CD4-positive, alpha-beta T cell (primary cell): Measurements from ENCODE around the gene ZNF354B. TPM values are rescaled to one million over a fixed set of nuclear protein-coding genes. Genes with fewer than 3 reads are reported as not detected.
A peak's percentile ranks its signal among the peaks of the same experiment; 100 is the strongest.

Source experiments
- ATAC-seq: fragments of 200-7000 bp; cut with Tn5 transposase; one replicate; pipeline ENCODE4 v1.10.0; 2022; ENCODE audit warnings: mild to moderate bottlenecking; ENCODE audit not compliant: poor library complexity
- CTCF ChIA-PET: fragments of 350-600 bp; sonication (Branson Sonifier 250); formaldehyde crosslinking; loops from one replicate; lab custom pipeline; 2021; ENCODE audit warnings: antibody characterized with exemption, inconsistent platforms; lab: Charles Lee
- POLR2A ChIA-PET: fragments of 350-600 bp; sonication (Branson Sonifier 250); formaldehyde crosslinking; loops from one replicate; lab custom pipeline; 2021; ENCODE audit warnings: antibody characterized with exemption, inconsistent platforms; lab: Charles Lee
- DNase-seq, 14 experiments: peaks; one replicate each; pipeline ENCODE4 v3.0.0-alpha.2; 2013 to 2020; ENCODE audit warnings: mixed read lengths in 2 of 14
- H3K27ac ChIP-seq, 2 donors: one replicate each; pipeline versions ENCODE4 v1.5.1 to v1.7.0; 2013; ENCODE audit warnings: low read length in 2 of 2, low read depth in 1 of 2, mild to moderate bottlenecking in 1 of 2
- H3K27me3 ChIP-seq, 2 experiments: 1 replicate in 1 of 2; 2 replicates in 1 of 2; pipeline versions ENCODE4 v1.6.1 to v1.7.0; 2013; ENCODE audit warnings: low read length in 2 of 2, control low read depth in 1 of 2, mild to moderate bottlenecking in 1 of 2, moderate library complexity in 1 of 2; ENCODE audit not compliant: insufficient read depth in 2 of 2, control insufficient read depth in 1 of 2
- H3K36me3 ChIP-seq: one replicate; pipeline ENCODE4 v1.6.1; 2013; ENCODE audit warnings: low read length, control low read depth; ENCODE audit not compliant: insufficient read depth
- H3K4me1 ChIP-seq: one replicate; pipeline ENCODE4 v1.6.1; 2013; ENCODE audit warnings: low read length, control low read depth; ENCODE audit not compliant: insufficient read depth
- H3K4me3 ChIP-seq: one replicate; pipeline ENCODE4 v1.5.1; 2013; ENCODE audit warnings: mild to moderate bottlenecking, low read length, moderate library complexity
- H3K9me3 ChIP-seq, 2 experiments: 1 replicate in 1 of 2; 2 replicates in 1 of 2; pipeline versions ENCODE4 v1.6.1 to v1.7.0; 2013; ENCODE audit warnings: low read length in 2 of 2, mild to moderate bottlenecking in 2 of 2, control low read depth in 1 of 2, moderate library complexity in 1 of 2; ENCODE audit not compliant: control insufficient read depth in 1 of 2, insufficient read depth in 1 of 2
- H3K27ac Mint-ChIP-seq: one replicate; pipeline ENCODE4 v1.8.0; 2020; ENCODE audit warnings: mixed read lengths
- H3K27me3 Mint-ChIP-seq: one replicate; pipeline ENCODE4 v1.8.0; 2021; ENCODE audit warnings: mixed read lengths
- H3K36me3 Mint-ChIP-seq: one replicate; pipeline ENCODE4 v1.8.0; 2021; ENCODE audit warnings: low read depth, mixed read lengths
- H3K4me1 Mint-ChIP-seq: one replicate; pipeline ENCODE4 v1.8.0; 2021; ENCODE audit warnings: low read depth, mixed read lengths
- H3K4me3 Mint-ChIP-seq: one replicate; pipeline ENCODE4 v1.8.0; 2020; ENCODE audit warnings: mild to moderate bottlenecking, mixed read lengths
- H3K9me3 Mint-ChIP-seq: one replicate; pipeline ENCODE4 v1.8.0; 2020; ENCODE audit warnings: mixed read lengths
- CTCF ChIP-seq: fragments of 200-600 bp; IDR thresholded peaks from one replicate; pipeline ENCODE4 v1.8.0; 2022; ENCODE audit warnings: antibody characterized with exemption, mild to moderate bottlenecking
- intact Hi-C, 2 experiments: fragments of 100-400 bp; cut with DNase I in 1 of 2; cut with micrococcal nuclease in 1 of 2; formaldehyde crosslinking; loops; one replicate each; pipeline versions ENCODE4 v1.15.1 to v1.9.0; 2023 to 2025; cut with DNase I, micrococcal nuclease
- total RNA-seq, 174 experiments: library from RNA in 2 of 174; stranded (reverse) in 2 of 174; gene quantifications; one replicate each; pipeline ENCODE4 v1.2.3 and lab custom pipeline; 2021 to 2026

The ZNF354B gene
- total RNA-seq, 2 experiments from 2014 or later = 6.2 to 6.3 TPM

GRCh38 chr5:178861627-178862026 lies 1.9 kb downstream of the ZNF354B start:
- Histone ChIP-seq H3K27me3 (no peaks in the 10 kb centered on the region), H3K4me1 (peaks cover 16% of the 10 kb centered on the region), H3K9me3 (no peaks in the 10 kb centered on the region), H3K27ac (no peak overlapping the region), H3K36me3 (peaks cover 22% of the 10 kb centered on the region), H3K4me3 (no peak overlapping the region)
- intact Hi-C loops = loop anchor here in 1 of 2 experiments (10.0 kb wide), 1 partner anchor 753 kb away; no protein-coding TSS in a partner anchor
- POLR2A ChIA-PET = no interaction called here
- H3K4me1 Mint-ChIP-seq = peaks cover 36% of the 10 kb centered on the region
- TF ChIP-seq CTCF = no peak
- no peaks in the 10 kb centered on the region for H3K9me3 Mint-ChIP-seq
- ATAC-seq (no peak), DNase-seq (no peak)
- peak overlapping the region; percentile 78 for H3K4me3 Mint-ChIP-seq
- CTCF ChIA-PET = no interaction called here
- H3K36me3 Mint-ChIP-seq = peaks cover 54% of the 10 kb centered on the region
- H3K27ac Mint-ChIP-seq = no peak overlapping the region
- no peaks in the 10 kb centered on the region for H3K27me3 Mint-ChIP-seq

GRCh38 chr5:178866946-178867345 lies 7.2 kb downstream of the ZNF354B start:
- Histone ChIP-seq H3K36me3 (peaks cover 59% of the 10 kb centered on the region), H3K27ac (no peak overlapping the region), H3K9me3 (peaks cover 18 to 28% of the 10 kb centered on the region in 2 experiments), H3K4me1 (peaks cover 5% of the 10 kb centered on the region), H3K27me3 (no peaks in the 10 kb centered on the region), H3K4me3 (no peak overlapping the region)
- peaks cover 12% of the 10 kb centered on the region for H3K9me3 Mint-ChIP-seq
- ChIA-PET POLR2A (no interaction called here), CTCF (no interaction called here)
- no peak for TF ChIP-seq CTCF
- no peak overlapping the region for H3K4me3 Mint-ChIP-seq
- H3K27ac Mint-ChIP-seq = no peak overlapping the region
- ATAC-seq (no peak), DNase-seq (no peak)
- peaks cover 93% of the 10 kb centered on the region for H3K36me3 Mint-ChIP-seq
- peaks cover 15% of the 10 kb centered on the region for H3K4me1 Mint-ChIP-seq
- intact Hi-C loops = loop anchor here in 1 of 2 experiments (10.0 kb wide), 1 partner anchor 748 kb away; no protein-coding TSS in a partner anchor
- H3K27me3 Mint-ChIP-seq = no peaks in the 10 kb centered on the region

GRCh38 chr5:178869577-178869976 lies 9.8 kb downstream of the ZNF354B start:
- CTCF ChIA-PET = no interaction called here

More at GRCh38 chr5:178869577-178869976, 9.8 kb downstream of the ZNF354B start:
- Histone ChIP-seq H3K9me3 (peaks cover 37 to 44% of the 10 kb centered on the region in 2 experiments), H3K4me3 (no peak overlapping the region), H3K36me3 (peaks cover 77% of the 10 kb centered on the region), H3K27me3 (no peaks in the 10 kb centered on the region), H3K4me1 (no peaks in the 10 kb centered on the region), H3K27ac (no peak overlapping the region)
- intact Hi-C loops = loop anchor here in 1 of 2 experiments (10.0 kb wide), 1 partner anchor 745 kb away; no protein-coding TSS in a partner anchor
- no peak for DNase-seq
- ATAC-seq = no peak
- peaks cover 6% of the 10 kb centered on the region for H3K4me1 Mint-ChIP-seq
- H3K27ac Mint-ChIP-seq = no peak overlapping the region
- H3K36me3 Mint-ChIP-seq = peaks cover 100% of the 10 kb centered on the region
- peaks cover 29% of the 10 kb centered on the region for H3K9me3 Mint-ChIP-seq
- TF ChIP-seq CTCF = no peak
- POLR2A ChIA-PET = no interaction called here
- no peaks in the 10 kb centered on the region for H3K27me3 Mint-ChIP-seq
- H3K4me3 Mint-ChIP-seq = no peak overlapping the region
